Naive thymus-derived CD4-positive, alpha-beta T cell (primary cell): ENCODE data around the gene KIF1B. TPM values are rescaled to one million over a fixed set of nuclear protein-coding genes. Genes with fewer than 3 reads are reported as not detected.
"Not testable (repeated sequence)": the region's sequence is repeated elsewhere in the genome, so short reads cannot be mapped to it uniquely, and the experiment has no call there.

Experiments used
- ATAC-seq: fragments of 150-1000 bp; cut with Tn5 transposase; 2 replicates; pipeline ENCODE4 v1.10.0; 2021; ENCODE audit warnings: mild to moderate bottlenecking, moderate library complexity
- CTCF ChIA-PET: fragments of 350-600 bp; sonication (Branson Sonifier 250); formaldehyde crosslinking; loops from one replicate; lab custom pipeline; 2021; ENCODE audit warnings: antibody characterized with exemption; lab: Charles Lee
- POLR2A ChIA-PET: fragments of 350-600 bp; sonication (Branson Sonifier 250); formaldehyde crosslinking; loops from one replicate; lab custom pipeline; 2021; ENCODE audit warnings: antibody characterized with exemption, inconsistent platforms; lab: Charles Lee
- DNase-seq, 9 donors: peaks; one replicate each; pipeline versions ENCODE4 v3.0.0 to v3.0.0-alpha.2; 2020 to 2022; ENCODE audit warnings: mixed read lengths in 1 of 9
- H3K27ac ChIP-seq: one replicate; pipeline ENCODE4 v1.7.0; 2013; ENCODE audit warnings: mild to moderate bottlenecking, low read depth, low read length, moderate library complexity
- H3K27me3 ChIP-seq, 2 donors: one replicate each; pipeline ENCODE4 v1.7.0; 2013; ENCODE audit warnings: low read length in 2 of 2, mild to moderate bottlenecking in 2 of 2, moderate library complexity in 2 of 2; ENCODE audit not compliant: control insufficient read depth in 2 of 2, insufficient read depth in 2 of 2
- H3K36me3 ChIP-seq, 3 experiments: 1 replicate in 2 of 3; 2 replicates in 1 of 3; pipeline ENCODE4 v1.7.0; 2013; ENCODE audit warnings: low read length in 3 of 3, mild to moderate bottlenecking in 3 of 3, moderate library complexity in 1 of 3; ENCODE audit not compliant: insufficient read depth in 3 of 3, control insufficient read depth in 2 of 3
- H3K4me1 ChIP-seq, 2 donors: one replicate each; pipeline ENCODE4 v1.7.0; 2013; ENCODE audit warnings: low read length in 2 of 2, mild to moderate bottlenecking in 2 of 2, moderate library complexity in 1 of 2; ENCODE audit not compliant: control insufficient read depth in 2 of 2, insufficient read depth in 2 of 2
- H3K4me3 ChIP-seq: 2 replicates; pipeline ENCODE4 v1.7.0; 2013; ENCODE audit warnings: mild to moderate bottlenecking, low read length
- H3K9me3 ChIP-seq, 3 experiments: 1 replicate in 2 of 3; 2 replicates in 1 of 3; pipeline ENCODE4 v1.7.0; 2013; ENCODE audit warnings: low read length in 3 of 3; ENCODE audit not compliant: control insufficient read depth in 2 of 3
- H3K27ac Mint-ChIP-seq, 9 donors: one replicate each; pipeline ENCODE4 v1.8.0; 2020 to 2022; ENCODE audit warnings: mixed read lengths in 9 of 9, mild to moderate bottlenecking in 8 of 9, moderate library complexity in 5 of 9, inconsistent platforms in 2 of 9
- H3K27me3 Mint-ChIP-seq, 5 donors: one replicate each; pipeline ENCODE4 v1.8.0; 2021 to 2022; ENCODE audit warnings: mixed read lengths in 5 of 5, mild to moderate bottlenecking in 1 of 5
- H3K36me3 Mint-ChIP-seq, 5 donors: one replicate each; pipeline ENCODE4 v1.8.0; 2020 to 2022; ENCODE audit warnings: mixed read lengths in 5 of 5, mild to moderate bottlenecking in 3 of 5, inconsistent platforms in 1 of 5
- H3K4me1 Mint-ChIP-seq, 7 donors: one replicate each; pipeline ENCODE4 v1.8.0; 2020 to 2022; ENCODE audit warnings: mixed read lengths in 7 of 7, mild to moderate bottlenecking in 3 of 7, inconsistent platforms in 1 of 7
- H3K4me3 Mint-ChIP-seq, 10 donors: one replicate each; pipeline ENCODE4 v1.8.0; 2020 to 2022; ENCODE audit warnings: mild to moderate bottlenecking in 10 of 10, mixed read lengths in 10 of 10, moderate library complexity in 6 of 10, inconsistent platforms in 2 of 10
- H3K9me3 Mint-ChIP-seq, 11 donors: one replicate each; pipeline ENCODE4 v1.8.0; 2020 to 2022; ENCODE audit warnings: mixed read lengths in 11 of 11, mild to moderate bottlenecking in 4 of 11, inconsistent platforms in 1 of 11, moderate library complexity in 1 of 11
- intact Hi-C, 2 donors: fragments of 100-400 bp; cut with micrococcal nuclease; formaldehyde crosslinking; loops; one replicate each; pipeline ENCODE4 v1.15.1; 2023
- polyA plus RNA-seq, 2 donors: library from polyadenylated mRNA; unstranded; fragments of 300-500 nt; fragmentation: Illumina TruSeq; gene quantifications; one replicate each; pipeline ENCODE4 v1.2.3, GENCODE V29; 2021
- total RNA-seq, 6 experiments: library from RNA in 5 of 6; stranded (reverse) in 5 of 6; gene quantifications; 1 replicate in 5 of 6; 2 replicates in 1 of 6; pipeline ENCODE4 v1.2.3 and lab custom pipeline; 2021 to 2026

Gene KIF1B
- total and polyA plus RNA-seq, 7 experiments from 2014 or later, result 1.8 to 21.6 (median 11.5) TPM

- Histone ChIP-seq H3K27ac (no peak overlapping the region), H3K9me3 (no peaks in the 10 kb centered on the region), H3K36me3 (peaks cover 0 to 52% (median 5%) of the 10 kb centered on the region in 3 experiments), H3K4me3 (no peak overlapping the region), H3K4me1 (peaks cover 4 to 7% of the 10 kb centered on the region in 2 donors), H3K27me3 (no peaks in the 10 kb centered on the region)
- no peak for DNase-seq
- Mint-ChIP-seq H3K4me1 (peaks cover 10 to 27% (median 20%) of the 10 kb centered on the region in 7 donors), H3K27ac (no peak overlapping the region), H3K36me3 (peaks cover 6 to 29% (median 14%) of the 10 kb centered on the region in 5 donors), H3K27me3 (no peaks in the 10 kb centered on the region), H3K4me3 (no peak overlapping the region), H3K9me3 (no peaks in the 10 kb centered on the region)
- intact Hi-C loops, result no loop called here
- CTCF ChIA-PET, result no interaction called here
- ATAC-seq, result no peak
- POLR2A ChIA-PET, result no interaction called here
Observed at GRCh38 chr1:10402729-10403274, 192.4 kb downstream of the KIF1B start.

- Histone ChIP-seq H3K27me3 (no peaks in the 10 kb centered on the region), H3K4me1 (no peaks in the 10 kb centered on the region), H3K4me3 (no peak overlapping the region), H3K9me3 (no peaks in the 10 kb centered on the region), H3K27ac (no peak overlapping the region), H3K36me3 (peaks cover 0 to 87% (median 18%) of the 10 kb centered on the region in 3 experiments)
- no peak overlapping the region for H3K4me3 Mint-ChIP-seq
- no peak overlapping the region for H3K27ac Mint-ChIP-seq
- no peaks in the 10 kb centered on the region for H3K27me3 Mint-ChIP-seq
- H3K4me1 Mint-ChIP-seq, result peaks cover 0 to 3% (median 0%) of the 10 kb centered on the region in 7 donors
- peaks cover 14 to 59% (median 30%) of the 10 kb centered on the region in 5 donors for H3K36me3 Mint-ChIP-seq
- DNase-seq (no peak), ATAC-seq (no peak)
- POLR2A ChIA-PET, result no interaction called here
- intact Hi-C loops, result no loop called here
- CTCF ChIA-PET, result no interaction called here
- no peaks in the 10 kb centered on the region for H3K9me3 Mint-ChIP-seq
Observed at GRCh38 chr1:10407201-10407600, 196.8 kb downstream of the KIF1B start.

GRCh38 chr1:10415211-10415930 lies 205.0 kb downstream of the KIF1B start:
- Mint-ChIP-seq H3K9me3 (no peaks in the 10 kb centered on the region), H3K27ac (peak overlapping the region in 8 of 9 donors; percentile 51 to 88 (median 74)), H3K4me1 (peaks cover 0 to 17% (median 7%) of the 10 kb centered on the region in 7 donors), H3K4me3 (peak overlapping the region in 2 of 10 donors; percentile 30 to 70), H3K36me3 (peaks cover 22 to 76% (median 37%) of the 10 kb centered on the region in 5 donors), H3K27me3 (no peaks in the 10 kb centered on the region)
- H3K36me3 ChIP-seq, result peaks cover 0 to 72% (median 11%) of the 10 kb centered on the region in 3 experiments
- peak; percentile 91 for ATAC-seq
- intact Hi-C loops, result loop anchor here in 1 of 2 donors (2.0 kb wide), 1 partner anchor 17 kb away; the partner anchor contains the start of gene PGD
- ChIA-PET POLR2A (no interaction called here), CTCF (interaction anchor here (0.6 kb wide), 1 partner anchor 45 kb away, joined by 3 read pairs; no protein-coding TSS in a partner anchor)
- no peak for DNase-seq
- H3K27ac ChIP-seq, result no peak overlapping the region
- no peaks in the 10 kb centered on the region for H3K9me3 ChIP-seq
- H3K27me3 ChIP-seq, result no peaks in the 10 kb centered on the region
- H3K4me3 ChIP-seq, result no peak overlapping the region
- H3K4me1 ChIP-seq, result no peaks in the 10 kb centered on the region

GRCh38 chr1:10415967-10416366 lies 205.6 kb downstream of the KIF1B start:
- H3K9me3 ChIP-seq, H3K27ac ChIP-seq, DNase-seq, POLR2A ChIA-PET, H3K27me3 ChIP-seq, H3K27me3 Mint-ChIP-seq, ATAC-seq, H3K9me3 Mint-ChIP-seq, H3K4me3 Mint-ChIP-seq, H3K4me1 ChIP-seq, H3K4me3 ChIP-seq: not testable (repeated sequence)
- H3K27ac Mint-ChIP-seq, result peak overlapping the region in 1 of 9 donors; percentile 70
- CTCF ChIA-PET, result interaction anchor here (0.6 kb wide), 1 partner anchor 46 kb away, joined by 3 read pairs; no protein-coding TSS in a partner anchor
- H3K4me1 Mint-ChIP-seq, result peaks cover 0 to 17% (median 7%) of the 10 kb centered on the region in 7 donors
- intact Hi-C loops, result loop anchor here in 1 of 2 donors (2.0 kb wide), 1 partner anchor 17 kb away; the partner anchor contains the start of gene PGD
- H3K36me3 Mint-ChIP-seq, result peaks cover 22 to 76% (median 37%) of the 10 kb centered on the region in 5 donors
- H3K36me3 ChIP-seq, result peaks cover 0 to 73% (median 11%) of the 10 kb centered on the region in 3 experiments

GRCh38 chr1:10418741-10419140 lies 208.4 kb downstream of the KIF1B start:
- H3K4me1 ChIP-seq, ATAC-seq, H3K27ac Mint-ChIP-seq, H3K9me3 Mint-ChIP-seq, intact Hi-C loops, H3K27ac ChIP-seq, H3K27me3 ChIP-seq, H3K4me3 Mint-ChIP-seq, POLR2A ChIA-PET, H3K9me3 ChIP-seq, H3K4me3 ChIP-seq, H3K27me3 Mint-ChIP-seq, DNase-seq: not testable (repeated sequence)
- Mint-ChIP-seq H3K36me3 (peaks cover 7 to 51% (median 20%) of the 10 kb centered on the region in 5 donors), H3K4me1 (peaks cover 0 to 17% (median 7%) of the 10 kb centered on the region in 7 donors)
- peaks cover 0 to 48% (median 3%) of the 10 kb centered on the region in 3 experiments for H3K36me3 ChIP-seq
- CTCF ChIA-PET, result interaction anchor here (0.7 to 1.0 kb wide), 2 partner anchors 11 to 414 kb away, joined by 4 to 9 read pairs; no protein-coding TSS in a partner anchor

GRCh38 chr1:10419351-10419750 lies 209.0 kb downstream of the KIF1B start:
- no peak overlapping the region for H3K27ac ChIP-seq
- peak overlapping the region in 1 of 9 donors; percentile 49 for H3K27ac Mint-ChIP-seq
- intact Hi-C loops, result no loop called here
- peaks cover 7 to 46% (median 20%) of the 10 kb centered on the region in 5 donors for H3K36me3 Mint-ChIP-seq
- no peak overlapping the region for H3K4me3 Mint-ChIP-seq
- no peaks in the 10 kb centered on the region for H3K27me3 ChIP-seq
- ChIA-PET POLR2A (no interaction called here), CTCF (no interaction called here)
- peaks cover 0 to 15% (median 7%) of the 10 kb centered on the region in 7 donors for H3K4me1 Mint-ChIP-seq
- ATAC-seq (no peak), DNase-seq (no peak)
- H3K9me3 ChIP-seq, result no peaks in the 10 kb centered on the region
- H3K27me3 Mint-ChIP-seq, result no peaks in the 10 kb centered on the region
- H3K4me1 ChIP-seq, result no peaks in the 10 kb centered on the region
- no peaks in the 10 kb centered on the region for H3K9me3 Mint-ChIP-seq
- peaks cover 0 to 47% (median 3%) of the 10 kb centered on the region in 3 experiments for H3K36me3 ChIP-seq
- no peak overlapping the region for H3K4me3 ChIP-seq
